Measurements from ENCODE around the gene FUT3.
A peak's percentile ranks its signal among the peaks of the same experiment; 100 is the strongest.

Gene FUT3

DNA sequence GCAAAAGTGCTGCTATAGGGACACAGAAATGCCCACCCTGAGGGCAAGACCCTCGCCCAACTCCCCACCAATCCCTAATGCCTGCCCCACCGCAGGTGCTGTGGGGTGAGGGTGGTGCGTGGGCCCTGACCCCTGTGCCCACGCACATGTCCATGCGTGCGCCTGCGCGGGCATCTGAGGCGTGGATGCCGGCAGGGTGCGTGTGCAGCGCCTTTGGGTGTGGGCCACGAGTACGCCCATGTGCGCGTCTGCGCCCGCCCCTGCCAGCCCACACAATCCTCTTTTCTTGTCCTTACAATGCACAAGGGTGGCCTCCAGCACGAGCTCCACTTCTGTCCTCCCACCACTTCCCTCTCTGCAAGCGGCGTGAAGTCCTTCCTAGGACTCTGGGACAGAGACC, 26.1 kb downstream of the FUT3 start:
- no peak for DNase-seq (ENCODE audit: low read depth, low spot score)

DNA sequence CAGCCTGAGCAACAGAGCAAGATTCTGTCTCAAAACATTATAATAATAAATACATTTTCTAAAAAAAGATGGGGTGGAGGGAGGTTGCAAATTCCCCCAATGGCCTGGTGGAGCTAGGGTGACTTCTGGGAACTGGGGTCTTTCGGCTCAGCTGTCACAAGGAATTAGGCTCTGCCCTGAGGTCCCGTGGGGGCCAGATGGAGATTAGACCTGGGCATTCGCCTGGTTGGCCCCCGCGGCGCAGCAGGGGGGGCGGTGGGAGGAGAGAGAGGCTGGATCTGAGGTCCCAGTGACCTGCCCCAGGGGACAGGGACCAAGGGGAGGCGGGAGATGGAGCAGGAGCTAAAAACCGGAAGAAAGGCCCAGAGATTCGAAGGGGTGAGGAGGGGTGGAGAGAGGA, 26.5 kb downstream of the FUT3 start:
- no peak for DNase-seq (ENCODE audit: low read depth, low spot score)

GRCh38 chr19:5823579-5824281, 27.5 kb downstream of the FUT3 start:
- no peak for DNase-seq (ENCODE audit: low read depth, low spot score)

GRCh38 chr19:5822181-5822844, 28.9 kb downstream of the FUT3 start:
- DNase-seq (ENCODE audit: low read depth, low spot score), result no peak

DNA sequence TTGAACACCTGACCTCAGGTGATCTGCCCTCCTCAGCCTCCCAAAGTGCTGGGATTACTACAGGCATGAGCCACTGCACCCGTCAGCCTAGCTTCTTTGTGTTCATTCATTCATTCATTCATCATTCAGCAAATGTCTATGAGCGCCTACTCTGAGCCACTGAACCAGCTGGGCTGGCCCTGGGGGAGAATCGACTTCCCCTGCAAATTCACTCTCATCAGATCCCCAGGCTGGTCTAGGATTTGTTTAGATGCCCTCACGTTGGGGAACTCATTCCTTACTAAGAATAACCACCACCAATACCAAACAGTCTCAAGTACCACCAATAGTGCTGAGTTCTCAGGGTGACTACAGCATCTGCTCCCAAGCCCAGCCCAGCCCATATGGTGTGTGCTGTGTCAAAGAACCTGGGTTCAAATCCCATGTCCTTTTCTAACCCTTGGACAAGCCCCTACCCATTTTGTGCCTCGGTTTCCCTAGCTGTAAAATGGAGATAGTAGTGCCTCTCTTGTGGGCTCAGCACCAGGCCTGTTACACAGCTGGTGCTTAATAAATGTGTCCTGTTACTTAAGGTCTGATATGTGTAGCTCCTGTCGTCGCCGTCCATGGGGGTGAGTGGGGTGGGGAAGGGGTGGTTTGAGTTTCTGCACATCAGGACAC, 29.6 kb downstream of the FUT3 start:
- DNase-seq (ENCODE audit: low read depth, low spot score), result no peak

DNA sequence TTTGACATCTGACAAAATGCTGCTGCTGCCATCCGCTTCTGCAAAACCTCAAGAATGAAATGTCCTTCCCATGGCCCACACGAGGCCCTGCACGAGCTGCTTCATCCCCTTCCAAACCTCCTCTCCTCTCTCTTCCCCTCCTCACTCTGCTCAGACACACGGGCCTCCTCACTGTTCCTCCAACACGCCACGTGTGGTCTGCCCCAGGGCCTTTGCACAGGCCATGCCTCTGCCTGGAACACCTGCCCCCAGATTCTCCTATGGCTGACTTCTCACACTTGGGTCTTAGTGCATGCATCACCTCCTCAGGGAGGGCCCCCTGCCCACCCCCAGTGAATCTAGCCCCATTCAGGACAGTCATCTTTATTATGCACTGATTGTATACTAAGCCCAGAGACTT, 30.5 kb downstream of the FUT3 start:
- no peak for DNase-seq (ENCODE audit: low read depth, low spot score)

GRCh38 chr19:5818594-5818993, 32.7 kb downstream of the FUT3 start:
- DNase-seq (ENCODE audit: low read depth, low spot score), result no peak

- DNase-seq (ENCODE audit: low read depth, low spot score), result no peak
Observed at GRCh38 chr19:5817218-5817617, 34.0 kb downstream of the FUT3 start.

DNA sequence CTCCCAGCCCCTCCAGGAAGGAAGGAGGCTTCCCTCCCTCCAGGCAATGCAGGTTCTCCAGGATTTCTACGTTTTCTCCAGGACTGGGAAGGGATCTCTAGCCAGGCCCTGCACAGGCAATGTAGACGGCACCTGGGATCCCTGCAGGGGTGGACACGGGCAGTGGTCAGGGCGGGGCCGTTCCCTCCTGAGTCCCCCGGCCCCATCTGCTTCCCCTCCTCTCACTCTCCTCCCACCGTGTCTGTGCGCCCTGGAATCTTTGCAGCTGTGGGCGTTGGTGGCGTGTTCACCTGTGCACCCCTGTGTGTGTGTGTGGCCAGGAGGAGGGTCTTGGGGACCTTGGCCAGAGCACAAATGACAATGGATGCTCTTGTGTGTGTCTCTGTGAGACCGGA, 36.4 kb downstream of the FUT3 start:
- DNase-seq (ENCODE audit: low read depth, low spot score), result no peak

DNA sequence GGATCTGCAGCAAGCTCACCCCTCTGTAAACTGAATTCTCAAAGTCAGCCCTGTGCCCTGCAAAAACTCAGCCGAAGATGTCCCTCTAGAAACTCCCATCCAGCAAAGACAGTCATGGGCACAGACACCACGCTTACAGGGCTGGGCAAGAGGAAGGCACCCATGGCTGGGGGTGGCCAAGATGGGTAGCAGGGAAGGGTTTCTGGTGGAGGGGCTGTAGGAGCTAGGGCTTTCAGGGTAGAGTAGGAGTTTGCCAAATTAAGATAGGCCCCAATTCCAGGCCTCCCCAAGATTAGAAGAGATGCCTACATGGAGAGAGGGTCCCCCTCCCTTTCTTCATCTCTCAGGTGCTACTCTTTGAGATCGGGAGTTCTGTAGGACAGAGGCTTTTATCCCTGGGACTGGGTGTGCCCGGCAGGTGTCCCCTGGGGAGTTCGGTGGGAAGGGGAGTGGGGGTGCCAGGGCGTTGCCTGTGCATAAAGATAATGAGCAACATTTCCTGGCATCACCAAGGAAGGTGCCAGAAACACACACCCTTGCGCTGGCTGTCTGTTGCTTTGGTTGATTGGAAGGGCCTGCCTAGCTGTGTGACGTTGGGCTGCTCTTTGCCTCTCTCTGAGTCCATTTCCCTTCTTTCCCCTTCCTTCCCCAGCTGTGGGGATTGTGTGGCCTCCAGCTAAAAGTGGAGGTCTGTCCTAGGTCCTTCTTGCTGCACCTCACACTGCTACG, 37.0 kb downstream of the FUT3 start:
- no peak for DNase-seq (ENCODE audit: low read depth, low spot score)

- no peak for DNase-seq (ENCODE audit: low read depth, low spot score)
Observed at GRCh38 chr19:5811117-5811516, 40.1 kb downstream of the FUT3 start.

- no peak for DNase-seq (ENCODE audit: low read depth, low spot score)
Observed at GRCh38 chr19:5809469-5809868, 41.8 kb downstream of the FUT3 start.

GRCh38 chr19:5809053-5809452, 42.2 kb downstream of the FUT3 start:
- no peak for DNase-seq (ENCODE audit: low read depth, low spot score)

DNA sequence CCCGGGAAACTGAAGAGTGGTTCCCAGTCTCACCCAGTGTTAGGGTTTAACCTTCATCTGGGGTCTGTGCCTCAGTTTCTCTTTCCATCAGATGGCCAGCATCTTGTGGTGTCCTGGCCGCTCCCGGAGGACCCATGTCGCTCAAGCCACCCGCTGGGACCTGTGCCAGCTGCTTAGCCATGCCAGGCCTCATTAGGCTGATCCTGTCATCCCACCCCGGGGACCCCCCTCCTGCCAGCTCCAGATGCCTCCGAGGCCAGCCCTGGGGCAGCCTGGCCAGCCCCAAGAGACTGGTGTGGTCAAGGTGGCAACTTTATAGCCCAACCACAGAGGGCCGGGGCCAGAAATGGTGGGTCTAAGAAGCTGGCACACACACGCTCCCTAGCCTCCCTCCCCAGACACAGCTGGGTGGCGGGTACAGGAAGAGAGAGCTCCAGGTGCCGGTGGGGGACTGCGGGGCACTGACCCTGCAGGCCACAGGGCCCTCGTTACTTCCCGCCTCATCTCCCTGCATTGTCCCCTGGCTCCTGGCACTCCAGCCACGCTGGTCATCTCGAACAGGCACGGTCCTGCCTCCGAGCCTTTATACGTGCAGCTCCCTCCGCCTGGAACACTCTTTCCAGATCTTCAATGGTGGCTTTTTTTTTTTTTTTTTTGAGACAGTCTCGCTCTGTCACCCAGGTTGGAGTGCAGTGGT, 43.0 kb downstream of the FUT3 start:
- DNase-seq (ENCODE audit: low read depth, low spot score), result no peak

- DNase-seq (ENCODE audit: low read depth, low spot score), result no peak
Observed at GRCh38 chr19:5806905-5807304, 44.3 kb downstream of the FUT3 start.

- DNase-seq (ENCODE audit: low read depth, low spot score), result no peak
Observed at GRCh38 chr19:5806133-5806489, 45.1 kb downstream of the FUT3 start.

DNA sequence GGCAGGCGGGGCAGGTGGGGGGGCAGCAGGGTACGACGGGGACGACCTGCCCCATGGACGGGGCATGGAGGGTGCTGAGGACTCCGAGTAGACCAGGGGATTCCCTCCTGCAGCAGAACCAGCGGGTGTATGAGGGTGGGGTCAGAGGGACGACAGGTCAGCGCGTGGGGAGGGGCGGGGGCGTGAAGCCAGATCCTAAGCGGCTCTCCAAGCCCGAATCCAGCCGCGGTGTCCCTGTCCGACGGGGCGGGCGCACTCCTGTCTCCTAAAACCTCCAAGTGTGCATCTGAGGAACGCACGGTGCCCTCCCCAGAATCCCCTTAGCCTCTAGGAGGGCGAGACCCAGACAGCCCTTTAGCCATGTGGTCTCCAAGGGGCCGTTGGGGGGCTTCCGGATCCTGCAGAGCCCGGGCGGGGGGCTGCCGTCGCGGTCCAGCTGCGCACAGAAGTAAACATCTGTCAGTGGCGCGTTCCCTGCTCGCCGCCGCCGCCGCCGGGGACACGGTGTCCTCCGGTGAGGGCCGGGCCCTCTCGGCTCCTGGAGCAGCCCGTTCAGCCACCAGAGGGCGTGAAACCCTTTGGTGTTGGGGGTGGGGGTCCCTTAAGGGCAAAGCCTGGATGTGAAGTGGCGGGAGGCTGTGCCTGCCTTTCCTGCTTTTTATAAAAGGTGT, 45.7 kb downstream of the FUT3 start:
- DNase-seq (ENCODE audit: low read depth, low spot score), result peak; percentile 36

DNA sequence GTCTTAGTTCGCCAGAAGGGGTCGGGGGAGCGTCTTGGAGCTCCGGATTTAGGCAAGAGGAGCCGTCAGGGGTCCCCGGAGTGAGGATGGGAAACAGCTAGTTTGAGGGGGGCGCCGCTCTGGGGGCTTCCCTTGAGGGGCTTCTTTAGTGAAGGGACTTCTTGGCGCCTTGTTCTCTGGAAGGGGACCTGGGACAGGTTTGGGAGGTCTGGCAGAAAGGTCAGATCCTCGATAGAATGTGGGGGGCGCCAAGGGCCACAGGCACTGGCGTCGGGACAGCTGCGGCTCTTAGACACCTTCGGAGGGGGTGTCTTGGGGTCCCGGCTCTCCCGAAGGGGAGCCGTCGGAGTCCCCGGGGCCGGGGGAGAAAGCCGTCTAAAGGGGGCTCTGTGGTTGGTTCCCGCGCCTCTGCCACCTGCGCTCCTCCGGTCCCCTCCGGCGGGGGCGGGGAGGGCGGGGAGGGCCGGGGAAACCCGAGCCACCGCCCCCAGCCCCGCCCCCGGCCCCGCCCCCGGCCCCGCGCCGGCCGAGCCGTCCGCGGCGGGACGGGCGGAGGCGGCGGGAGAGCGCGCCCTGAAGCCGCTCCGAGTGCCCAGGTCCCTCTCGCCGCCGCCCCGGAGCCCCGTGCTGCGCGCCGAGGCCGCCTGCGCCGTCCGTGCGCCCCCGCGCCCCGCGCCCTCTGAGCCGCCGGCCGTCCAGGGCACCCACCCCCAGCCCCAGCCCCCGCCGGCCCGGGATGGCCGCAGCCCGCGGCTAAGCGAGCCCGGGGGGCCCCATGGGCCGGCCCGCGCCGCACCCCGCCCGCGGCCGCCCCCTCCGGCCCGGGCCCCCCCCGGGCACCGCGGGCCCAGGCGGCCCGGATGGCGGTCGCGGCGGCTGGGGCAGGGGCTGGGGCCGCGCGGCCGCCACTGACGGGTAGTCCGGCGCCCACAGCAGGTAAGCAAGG, 46.5 kb downstream of the FUT3 start, which contains the start of gene NRTN:
Gene NRTN (plus strand): TSS at position 552 of the 946 bp plus-strand sequence. CDS start 19,099 bp downstream, outside the sequence.
- no peak for DNase-seq (ENCODE audit: low read depth, low spot score)

GRCh38 chr19:5803752-5804515, 47.3 kb downstream of the FUT3 start:
- peak; percentile 78 for DNase-seq (ENCODE audit: low read depth, low spot score)

Measured in activated CD4-positive, CD25-positive, alpha-beta regulatory T cell treated with anti-CD3 and anti-CD28 coated beads, Interleukin-2, amount 50 U/mL, for 16 hours (primary cell).